Ishikawa (cell line): ENCODE data around the gene LYSET.
A peak's percentile ranks its signal among the peaks of the same experiment; 100 is the strongest.

ENCODE experiments used
- CEBPB ChIP-seq: IDR thresholded peaks from 2 replicates; pipeline ENCODE4 v1.6.1; 2012
- CREB1 ChIP-seq: IDR thresholded peaks from 2 replicates; pipeline ENCODE4 v1.6.1; 2012; ENCODE audit warnings: low read depth
- EGR1 ChIP-seq: IDR thresholded peaks from 2 replicates; pipeline ENCODE4 v1.6.1; 2012
- EP300 ChIP-seq: IDR thresholded peaks from 2 replicates; pipeline ENCODE4 v1.6.1; 2012; ENCODE audit warnings: borderline replicate concordance
- FOXM1 ChIP-seq: IDR thresholded peaks from 2 replicates; pipeline ENCODE4 v1.6.1; 2012; ENCODE audit warnings: low read depth, borderline replicate concordance
- MAX ChIP-seq: IDR thresholded peaks from 2 replicates; pipeline ENCODE4 v1.6.1; 2012
- NFIC ChIP-seq: IDR thresholded peaks from 2 replicates; pipeline ENCODE4 v1.6.1; 2012
- RAD21 ChIP-seq: IDR thresholded peaks from 2 replicates; pipeline ENCODE4 v1.6.1; 2012; ENCODE audit warnings: low read depth
- REST ChIP-seq: IDR thresholded peaks from 2 replicates; pipeline ENCODE4 v1.6.1; 2012; ENCODE audit warnings: low read depth, mild to moderate bottlenecking
- TAF1 ChIP-seq: IDR thresholded peaks from 2 replicates; pipeline ENCODE4 v1.6.1; 2012; ENCODE audit warnings: low read depth, mild to moderate bottlenecking
- TCF12 ChIP-seq: IDR thresholded peaks from 2 replicates; pipeline ENCODE4 v1.6.1; 2012; ENCODE audit warnings: low read depth
- TEAD4 ChIP-seq: IDR thresholded peaks from 2 replicates; pipeline ENCODE4 v1.6.1; 2012
- USF1 ChIP-seq: IDR thresholded peaks from 2 replicates; pipeline ENCODE4 v1.6.1; 2012
- YY1 ChIP-seq: IDR thresholded peaks from 2 replicates; pipeline ENCODE4 v1.6.1; 2012; ENCODE audit warnings: low read depth
- ZBTB7A ChIP-seq: IDR thresholded peaks from 2 replicates; pipeline ENCODE4 v1.6.1; 2012; ENCODE audit warnings: low read depth

LYSET gene

GRCh38 chr14:93219103-93219726 lies 34.1 kb downstream of the LYSET start:
- TF ChIP-seq EP300 = no peak
- peak; percentile 64 for TF ChIP-seq RAD21

- TF ChIP-seq YY1 (no peak), EP300 (no peak), USF1 (no peak), MAX (no peak), RAD21 (no peak), TCF12 (no peak), ZBTB7A (no peak)
These were observed 35.4 kb downstream of the LYSET start for GRCh38 chr14:93220509-93220908.

- TF ChIP-seq MAX = no peak
- no peak for TF ChIP-seq FOXM1
- TF ChIP-seq CEBPB = no peak
- no peak for TF ChIP-seq ZBTB7A
- TF ChIP-seq EP300 = no peak
These were observed 38.4 kb downstream of the LYSET start for GRCh38 chr14:93223565-93223964.

- no peak for TF ChIP-seq YY1
- TF ChIP-seq TCF12 = no peak
- TF ChIP-seq NFIC = no peak
- no peak for TF ChIP-seq RAD21
- TF ChIP-seq FOXM1 = no peak
- no peak for TF ChIP-seq REST
- TF ChIP-seq MAX = no peak
- no peak for TF ChIP-seq ZBTB7A
- TF ChIP-seq TEAD4 = no peak
- TF ChIP-seq CEBPB = no peak
- no peak for TF ChIP-seq CREB1
- no peak for TF ChIP-seq EP300
- TF ChIP-seq EGR1 = no peak
- no peak for TF ChIP-seq TAF1
- TF ChIP-seq USF1 = no peak
These were observed 43.4 kb downstream of the LYSET start for GRCh38 chr14:93228550-93228949.

- TF ChIP-seq CREB1 (no peak), TAF1 (no peak), EGR1 (no peak), CEBPB (no peak), REST (no peak), FOXM1 (no peak)
These were observed 45.4 kb downstream of the LYSET start for GRCh38 chr14:93230539-93230938.

- no peak for TF ChIP-seq CREB1
- TF ChIP-seq USF1 = peak; percentile 86
- no peak for TF ChIP-seq CEBPB
These were observed 46.2 kb downstream of the LYSET start for GRCh38 chr14:93231129-93231979.
